ENCODE measurements around the gene RERE. TPM values are rescaled to one million over a fixed set of nuclear protein-coding genes. Genes with fewer than 3 reads are reported as not detected.

RERE gene
- total RNA-seq, 3 donors from 2014 or later, result 99.5 to 204 (median 174) TPM

DNA sequence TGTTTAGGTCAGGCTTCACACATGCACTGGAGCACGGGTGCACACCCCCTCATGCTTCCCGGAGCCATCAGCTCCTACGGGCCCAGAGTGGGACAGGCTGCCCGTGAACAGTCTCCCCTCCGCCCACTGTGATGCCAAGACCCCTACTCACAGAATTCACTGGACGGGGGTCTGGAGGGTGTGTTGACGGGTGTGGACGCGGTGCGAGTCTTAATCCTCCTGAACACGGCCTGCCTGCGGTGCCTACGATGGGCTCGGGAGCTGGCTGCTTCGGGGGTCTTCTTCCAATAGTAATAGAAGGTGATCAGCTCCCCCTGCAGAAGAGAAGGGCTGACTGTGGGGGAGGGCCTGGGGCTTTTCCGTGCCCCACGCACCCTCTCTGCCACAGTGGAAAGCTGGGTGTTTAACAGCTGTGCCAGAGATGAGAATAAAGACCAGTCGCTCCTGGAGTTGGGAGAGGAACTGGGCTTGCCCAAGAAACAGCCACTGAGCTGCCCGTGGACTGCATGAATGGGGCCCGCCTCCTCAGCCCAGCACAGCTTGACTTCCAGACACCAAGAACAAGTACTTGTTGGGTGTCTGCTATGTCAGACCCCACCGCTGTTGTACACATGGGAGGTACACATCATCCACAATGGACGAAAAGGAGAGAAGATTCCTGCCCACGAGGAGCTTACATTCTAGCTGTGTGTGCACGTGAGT is 451.6 kb downstream of the RERE start:
- no peak for ATAC-seq
- Histone ChIP-seq H3K4me1 (ENCODE audit: low read depth) (peaks cover 5% of the 10 kb centered on the region), H3K36me3 (ENCODE audit: low read depth) (no peaks in the 10 kb centered on the region), H3K9me3 (no peaks in the 10 kb centered on the region), H3K4me3 (no peak overlapping the region)
- DNase-seq, result no peak
- intact Hi-C loops (cut with DNase I, micrococcal nuclease), result no loop called here
- TF ChIP-seq, protein P1, sequence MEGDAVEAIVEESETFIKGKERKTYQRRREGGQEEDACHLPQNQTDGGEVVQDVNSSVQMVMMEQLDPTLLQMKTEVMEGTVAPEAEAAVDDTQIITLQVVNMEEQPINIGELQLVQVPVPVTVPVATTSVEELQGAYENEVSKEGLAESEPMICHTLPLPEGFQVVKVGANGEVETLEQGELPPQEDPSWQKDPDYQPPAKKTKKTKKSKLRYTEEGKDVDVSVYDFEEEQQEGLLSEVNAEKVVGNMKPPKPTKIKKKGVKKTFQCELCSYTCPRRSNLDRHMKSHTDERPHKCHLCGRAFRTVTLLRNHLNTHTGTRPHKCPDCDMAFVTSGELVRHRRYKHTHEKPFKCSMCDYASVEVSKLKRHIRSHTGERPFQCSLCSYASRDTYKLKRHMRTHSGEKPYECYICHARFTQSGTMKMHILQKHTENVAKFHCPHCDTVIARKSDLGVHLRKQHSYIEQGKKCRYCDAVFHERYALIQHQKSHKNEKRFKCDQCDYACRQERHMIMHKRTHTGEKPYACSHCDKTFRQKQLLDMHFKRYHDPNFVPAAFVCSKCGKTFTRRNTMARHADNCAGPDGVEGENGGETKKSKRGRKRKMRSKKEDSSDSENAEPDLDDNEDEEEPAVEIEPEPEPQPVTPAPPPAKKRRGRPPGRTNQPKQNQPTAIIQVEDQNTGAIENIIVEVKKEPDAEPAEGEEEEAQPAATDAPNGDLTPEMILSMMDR (IDR thresholded peaks at IDR 0.05), result no peak

DNA sequence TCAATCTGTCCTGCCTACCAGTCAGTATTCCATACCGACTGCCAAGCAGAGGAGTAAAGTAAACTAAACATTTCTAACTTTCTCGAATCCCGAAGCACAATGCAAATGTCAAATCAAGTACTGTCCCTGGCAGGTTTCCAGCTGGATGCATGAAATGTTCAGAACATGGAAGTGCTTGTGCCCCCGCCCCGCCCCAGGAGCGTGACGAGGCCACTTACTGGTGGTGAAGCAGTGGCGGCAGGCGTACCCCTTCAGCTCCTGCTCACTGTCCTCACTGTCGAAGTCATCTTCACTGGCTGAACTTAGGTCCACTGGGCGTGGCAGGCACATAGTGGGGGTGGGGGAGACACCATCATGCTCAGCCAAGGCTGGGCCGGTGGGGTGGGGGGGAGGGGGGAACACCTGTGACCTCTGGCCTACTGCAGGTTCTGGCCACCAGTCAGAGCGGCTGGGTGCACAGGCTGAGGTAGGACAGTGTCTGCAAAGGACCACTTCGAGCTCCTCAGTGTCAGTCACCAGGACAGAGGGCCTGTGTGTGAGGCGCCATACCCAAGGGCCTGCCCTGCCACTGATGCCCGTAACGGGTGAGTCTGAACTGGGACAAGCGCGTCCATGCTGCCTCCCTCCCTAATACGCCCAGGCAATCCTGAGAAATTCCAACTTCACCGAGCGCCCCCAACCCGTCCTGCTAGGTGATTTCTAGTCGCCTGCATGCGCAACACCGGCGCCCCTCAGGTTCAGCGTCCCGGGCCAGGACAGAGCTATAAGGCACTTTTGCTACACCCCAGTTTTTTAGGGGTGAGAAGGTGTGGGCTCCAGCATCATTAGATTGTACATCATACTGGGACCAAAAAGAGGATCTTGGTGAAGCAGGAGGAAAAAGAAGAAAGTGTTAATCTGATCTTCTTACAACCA is 452.7 kb downstream of the RERE start:
- Histone ChIP-seq H3K4me3 (no peak overlapping the region), H3K36me3 (ENCODE audit: low read depth) (no peaks in the 10 kb centered on the region), H3K9me3 (no peaks in the 10 kb centered on the region), H3K4me1 (ENCODE audit: low read depth) (peaks cover 5% of the 10 kb centered on the region)
- TF ChIP-seq, protein P1 (IDR thresholded peaks at IDR 0.05), result no peak
- peak in 1 of 3 donors; percentile 45 for DNase-seq
- intact Hi-C loops (cut with DNase I, micrococcal nuclease), result no loop called here
- no peak for ATAC-seq

DNA sequence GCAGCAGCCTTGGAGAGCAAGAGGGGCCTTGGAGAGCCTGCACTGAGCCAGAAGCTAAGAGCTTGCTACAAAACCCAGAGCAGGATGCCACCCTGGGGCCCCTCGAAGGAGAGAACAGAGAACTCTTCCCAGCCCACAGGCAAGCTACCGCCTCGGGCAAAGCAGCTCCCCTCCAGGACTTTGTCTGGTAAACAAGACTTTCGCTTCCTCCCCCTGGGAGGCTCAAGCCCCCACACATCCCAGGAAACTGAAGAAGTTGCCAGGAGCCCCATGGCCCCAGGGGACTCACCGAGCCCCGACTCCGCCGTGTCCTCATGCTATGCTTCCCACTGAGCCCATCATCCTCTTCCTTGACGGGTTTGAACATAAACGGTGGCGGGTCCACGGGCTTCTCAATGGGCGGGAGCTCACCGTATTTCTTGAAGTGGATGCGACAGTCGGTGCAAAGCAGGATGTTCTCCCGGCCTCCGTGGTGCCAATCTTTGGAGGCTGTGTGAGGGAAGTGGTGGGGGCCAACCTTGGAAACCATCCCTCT is 453.6 kb downstream of the RERE start:
- DNase-seq (no peak), ATAC-seq (no peak)
- H3K4me3 ChIP-seq, result no peak overlapping the region
- peaks cover 5% of the 10 kb centered on the region for H3K4me1 ChIP-seq (ENCODE audit: low read depth)
- H3K36me3 ChIP-seq (ENCODE audit: low read depth), result no peaks in the 10 kb centered on the region
- H3K9me3 ChIP-seq, result no peaks in the 10 kb centered on the region
- intact Hi-C loops (cut with DNase I, micrococcal nuclease), result no loop called here
- TF ChIP-seq, protein P1 (IDR thresholded peaks at IDR 0.05), result no peak

DNA sequence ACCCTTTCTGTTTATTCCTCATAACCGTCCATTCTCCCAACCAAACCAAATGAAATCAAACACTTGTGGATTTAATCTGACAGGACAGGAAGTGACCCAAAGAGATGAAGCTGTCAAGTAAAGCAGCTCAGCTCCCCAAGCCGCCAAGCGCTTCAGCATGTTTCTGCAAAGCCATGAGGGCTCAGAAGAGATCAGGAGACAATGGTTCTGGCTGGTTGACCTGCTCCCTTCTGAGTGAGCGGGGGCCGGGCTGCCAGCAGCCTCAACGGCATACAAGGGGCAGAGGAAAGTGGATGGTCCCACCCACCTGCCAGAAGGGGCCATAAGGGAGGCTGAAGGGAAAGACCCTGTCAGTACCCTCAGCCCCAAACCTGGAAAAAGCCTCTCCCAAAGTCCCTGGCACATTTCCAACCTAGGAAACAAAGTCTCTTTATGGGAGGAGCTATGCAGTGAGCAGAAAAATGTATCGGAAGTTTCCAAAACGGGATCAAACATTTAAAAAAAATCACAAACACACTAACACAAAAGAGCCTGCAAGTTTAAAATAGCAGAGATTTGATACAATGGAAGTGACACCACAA is 454.2 kb downstream of the RERE start:
- ATAC-seq (no peak), DNase-seq (no peak)
- intact Hi-C loops (cut with DNase I, micrococcal nuclease), result no loop called here
- Histone ChIP-seq H3K9me3 (no peaks in the 10 kb centered on the region), H3K36me3 (ENCODE audit: low read depth) (peaks cover 2% of the 10 kb centered on the region), H3K4me1 (ENCODE audit: low read depth) (peaks cover 5% of the 10 kb centered on the region), H3K4me3 (no peak overlapping the region)
- TF ChIP-seq, protein P1 (IDR thresholded peaks at IDR 0.05), result no peak

DNA sequence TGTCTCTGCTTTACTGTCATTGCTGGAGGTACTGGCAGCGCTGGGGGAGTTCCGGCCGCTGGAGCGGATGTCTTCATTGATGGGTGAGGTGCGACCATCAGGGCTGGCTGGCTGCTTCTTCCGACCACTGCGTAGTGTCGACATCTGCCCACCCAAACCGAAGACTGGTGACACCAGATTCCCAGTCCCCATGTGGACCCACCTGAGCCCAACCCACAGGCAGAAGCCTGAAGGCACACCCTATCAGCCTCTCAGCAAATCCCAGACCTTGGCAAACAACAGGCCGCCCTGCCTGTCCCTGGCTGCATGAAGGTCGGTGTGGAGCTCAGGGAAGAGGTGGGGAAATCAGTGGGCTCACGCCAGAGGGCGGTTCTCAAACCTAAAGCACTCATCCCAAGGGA is 454.7 kb downstream of the RERE start:
- ATAC-seq (no peak), DNase-seq (no peak)
- TF ChIP-seq, protein P1 (IDR thresholded peaks at IDR 0.05), result no peak
- Histone ChIP-seq H3K4me3 (no peak overlapping the region), H3K36me3 (ENCODE audit: low read depth) (peaks cover 8% of the 10 kb centered on the region), H3K4me1 (ENCODE audit: low read depth) (peaks cover 5% of the 10 kb centered on the region), H3K9me3 (no peaks in the 10 kb centered on the region)
- intact Hi-C loops (cut with DNase I, micrococcal nuclease), result no loop called here

Data from mucosa of descending colon (tissue), 3 donors.